HG03575 (cell line): Measurements from ENCODE around the gene NR3C1.

Source experiments
- ATAC-seq: cut with Tn5 transposase; IDR thresholded peaks from one replicate; pipeline ENCODE4 v1.9.1; 2021; ENCODE audit not compliant: unreplicated experiment, insufficient number of reproducible peaks, low FRiP score; ENCODE audit errors: extremely low read depth

NR3C1 gene

DNA sequence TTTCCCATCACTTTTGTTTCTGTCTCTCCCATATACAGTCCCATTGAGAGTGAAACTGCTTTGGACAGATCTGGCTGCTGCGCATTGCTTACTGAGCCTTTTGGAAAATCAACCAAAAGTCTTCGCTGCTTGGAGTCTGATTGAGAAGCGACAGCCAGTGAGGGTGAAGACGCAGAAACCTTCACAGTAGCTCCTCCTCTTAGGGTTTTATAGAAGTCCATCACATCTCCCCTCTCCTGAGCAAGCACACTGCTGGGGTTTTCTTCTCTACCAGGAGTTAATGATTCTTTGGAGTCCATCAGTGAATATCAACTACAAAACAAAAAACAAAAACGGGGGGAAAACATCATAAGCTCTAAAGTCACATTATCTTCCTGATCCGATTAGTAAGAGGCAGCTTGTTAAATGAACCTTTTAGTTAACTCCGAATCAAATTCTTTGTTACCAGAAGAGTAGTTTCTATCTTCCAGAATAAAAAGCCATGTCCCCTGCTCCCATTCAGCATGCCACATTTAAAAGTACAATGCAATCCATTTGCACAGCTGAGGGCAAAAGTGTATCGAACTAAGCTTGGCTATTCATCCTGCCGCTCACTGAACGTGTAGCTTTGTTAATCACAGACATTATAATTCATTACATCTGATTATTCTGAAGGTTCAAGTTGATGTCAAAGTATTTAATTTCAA is 2.8 kb downstream of the NR3C1 start:
- ATAC-seq: no peak

- ATAC-seq: no peak
Measured at GRCh38 chr5:143399616-143400540, 3.6 kb downstream of the NR3C1 start.

GRCh38 chr5:143398451-143399237 is 4.8 kb downstream of the NR3C1 start:
- ATAC-seq: no peak

- ATAC-seq: no peak
Measured at GRCh38 chr5:143398053-143398355, 5.5 kb downstream of the NR3C1 start.

GRCh38 chr5:143397302-143398052 is 6.0 kb downstream of the NR3C1 start:
- no peak for ATAC-seq

GRCh38 chr5:143396353-143396940 is 7.0 kb downstream of the NR3C1 start:
- no peak for ATAC-seq

GRCh38 chr5:143395638-143396352 is 7.7 kb downstream of the NR3C1 start:
- ATAC-seq: no peak

- ATAC-seq: no peak
Measured at GRCh38 chr5:143393524-143393923, 10.0 kb downstream of the NR3C1 start.

DNA sequence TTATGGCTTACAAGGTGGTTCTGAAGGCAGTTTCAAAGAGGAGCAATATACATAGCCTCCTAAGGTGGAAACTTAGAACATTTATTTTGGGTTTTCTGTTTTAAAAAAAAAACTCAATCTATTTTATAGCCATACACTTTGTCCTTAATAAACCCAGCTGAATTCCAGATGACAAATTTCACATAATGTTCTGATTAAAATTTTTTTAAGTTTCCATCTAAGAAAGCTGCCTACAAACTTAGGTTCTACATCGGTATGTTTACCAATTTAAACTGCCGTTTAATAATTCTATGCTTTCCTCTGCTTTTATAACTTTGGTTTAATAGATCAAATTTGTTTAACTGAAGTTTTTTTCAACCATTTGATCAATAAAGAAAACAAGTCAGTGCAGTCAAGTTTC is 12.5 kb downstream of the NR3C1 start:
- ATAC-seq: no peak

DNA sequence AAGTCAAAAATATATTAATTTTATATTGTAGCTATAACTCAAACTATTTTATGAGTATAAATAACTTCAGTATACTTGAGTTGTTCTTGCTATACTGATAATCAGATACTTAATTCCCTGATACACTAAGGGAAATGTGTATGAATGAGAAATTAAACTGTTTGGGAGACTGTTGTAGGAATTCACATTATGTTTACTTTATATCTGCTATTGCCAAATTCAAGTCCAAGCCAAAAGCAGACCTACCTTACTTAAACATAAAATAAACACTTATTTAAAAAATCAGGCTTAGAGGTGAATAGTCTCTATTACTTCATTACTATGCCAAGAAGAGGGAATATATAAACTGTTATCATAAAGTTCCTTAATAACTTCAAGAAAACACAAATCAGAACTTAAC is 13.2 kb downstream of the NR3C1 start:
- no peak for ATAC-seq

GRCh38 chr5:143386725-143387124 is 16.8 kb downstream of the NR3C1 start:
- ATAC-seq: no peak

GRCh38 chr5:143384865-143385657 is 18.4 kb downstream of the NR3C1 start:
- ATAC-seq: no peak

- no peak for ATAC-seq
Measured at GRCh38 chr5:143383988-143384387, 19.5 kb downstream of the NR3C1 start.

DNA sequence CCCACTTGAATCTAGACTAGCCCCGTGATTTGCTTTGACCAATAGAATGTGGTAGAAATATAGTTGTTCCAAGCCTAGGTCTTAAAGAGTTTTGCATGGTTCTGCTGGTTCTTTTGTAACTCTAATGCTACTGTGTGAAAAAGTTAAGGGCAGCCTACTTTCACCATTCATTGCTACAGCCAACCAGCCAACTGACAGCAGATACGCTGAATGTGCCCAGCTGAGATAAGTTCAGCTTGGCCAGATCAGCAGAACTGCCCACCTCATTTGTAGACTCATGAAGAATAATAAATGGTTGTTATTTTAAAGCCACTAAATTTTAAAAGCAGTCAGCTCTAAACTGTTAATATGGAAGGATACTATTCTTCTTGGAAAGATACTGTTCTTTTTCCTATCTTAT is 23.9 kb downstream of the NR3C1 start:
- no peak for ATAC-seq

- ATAC-seq: no peak
Measured at GRCh38 chr5:143376911-143377813, 26.3 kb downstream of the NR3C1 start.

DNA sequence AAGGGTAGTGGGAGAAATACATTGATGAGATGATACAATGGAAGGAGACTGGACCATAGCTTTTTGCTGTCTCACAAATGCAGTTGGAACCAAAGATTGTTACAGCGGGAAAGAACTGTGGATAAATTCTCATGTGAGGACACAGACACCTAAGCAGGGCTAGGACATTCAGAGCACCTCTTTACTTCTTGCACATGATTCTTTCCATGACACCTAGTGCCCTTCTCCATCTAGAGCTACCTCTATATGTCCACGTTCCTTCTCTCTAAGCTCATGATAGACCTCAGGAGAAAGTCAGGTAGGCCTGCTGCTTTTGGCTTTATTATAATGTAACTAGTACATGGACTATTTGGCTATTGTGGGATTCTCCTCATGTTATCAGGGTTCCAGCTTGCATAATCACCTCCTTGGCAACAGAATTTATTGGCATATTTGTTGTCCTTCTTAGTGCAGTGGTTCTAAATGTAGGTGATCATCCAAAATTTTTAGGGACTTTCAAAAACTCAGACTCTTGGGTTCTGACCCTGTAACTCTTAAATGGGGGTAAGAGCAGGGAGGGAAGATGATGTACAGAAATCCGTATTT is 27.2 kb downstream of the NR3C1 start:
- ATAC-seq: no peak
